ENCODE results near the gene MLH1.

Gene MLH1

DNA sequence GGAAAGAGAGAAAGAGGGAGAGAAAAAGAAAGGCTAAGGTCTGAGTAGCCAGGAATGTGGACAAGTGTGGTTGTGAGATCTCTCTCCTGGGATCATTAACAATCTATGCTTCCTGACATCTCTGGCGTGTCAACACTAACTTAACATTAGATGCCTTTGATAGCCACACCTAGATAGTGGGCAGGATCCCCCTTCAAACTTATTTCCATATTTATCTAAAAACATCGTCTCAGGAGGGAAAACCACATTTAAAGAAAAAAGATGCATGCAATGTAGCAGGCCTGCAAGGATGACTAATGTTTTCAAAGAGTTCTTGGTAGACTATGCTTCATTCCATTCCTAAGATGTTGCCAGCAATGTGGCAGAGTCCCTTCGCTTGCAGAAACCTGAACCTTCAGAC lies 80.9 kb downstream of the MLH1 start:
- no peak for DNase-seq (ENCODE audit: low spot score)
- TF ChIP-seq, protein P1, sequence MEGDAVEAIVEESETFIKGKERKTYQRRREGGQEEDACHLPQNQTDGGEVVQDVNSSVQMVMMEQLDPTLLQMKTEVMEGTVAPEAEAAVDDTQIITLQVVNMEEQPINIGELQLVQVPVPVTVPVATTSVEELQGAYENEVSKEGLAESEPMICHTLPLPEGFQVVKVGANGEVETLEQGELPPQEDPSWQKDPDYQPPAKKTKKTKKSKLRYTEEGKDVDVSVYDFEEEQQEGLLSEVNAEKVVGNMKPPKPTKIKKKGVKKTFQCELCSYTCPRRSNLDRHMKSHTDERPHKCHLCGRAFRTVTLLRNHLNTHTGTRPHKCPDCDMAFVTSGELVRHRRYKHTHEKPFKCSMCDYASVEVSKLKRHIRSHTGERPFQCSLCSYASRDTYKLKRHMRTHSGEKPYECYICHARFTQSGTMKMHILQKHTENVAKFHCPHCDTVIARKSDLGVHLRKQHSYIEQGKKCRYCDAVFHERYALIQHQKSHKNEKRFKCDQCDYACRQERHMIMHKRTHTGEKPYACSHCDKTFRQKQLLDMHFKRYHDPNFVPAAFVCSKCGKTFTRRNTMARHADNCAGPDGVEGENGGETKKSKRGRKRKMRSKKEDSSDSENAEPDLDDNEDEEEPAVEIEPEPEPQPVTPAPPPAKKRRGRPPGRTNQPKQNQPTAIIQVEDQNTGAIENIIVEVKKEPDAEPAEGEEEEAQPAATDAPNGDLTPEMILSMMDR (IDR thresholded peaks at IDR 0.05; ENCODE audit: extremely low read depth, missing control alignments) = no peak

DNA sequence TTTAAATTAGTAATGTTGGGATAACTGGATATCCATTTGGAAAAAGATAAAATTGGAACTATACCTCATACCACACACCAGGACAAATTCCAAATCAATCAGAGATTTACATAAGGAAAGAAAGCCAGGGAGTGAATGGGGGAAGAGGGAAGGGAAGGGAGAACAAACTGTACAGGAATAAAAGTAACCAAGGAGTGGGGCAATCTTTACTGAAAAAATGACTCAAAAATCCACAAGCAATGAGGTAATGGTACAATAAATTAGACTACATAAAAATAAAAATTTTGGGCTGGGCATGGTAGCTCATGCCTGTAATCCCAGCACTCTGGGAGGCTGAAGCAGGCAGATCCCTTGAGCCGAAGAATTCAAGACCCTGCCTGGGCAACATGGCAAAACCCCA lies 82.6 kb downstream of the MLH1 start:
- TF ChIP-seq, protein P1 (IDR thresholded peaks at IDR 0.05; ENCODE audit: extremely low read depth, missing control alignments) = no peak
- no peak for DNase-seq (ENCODE audit: low spot score)

DNA sequence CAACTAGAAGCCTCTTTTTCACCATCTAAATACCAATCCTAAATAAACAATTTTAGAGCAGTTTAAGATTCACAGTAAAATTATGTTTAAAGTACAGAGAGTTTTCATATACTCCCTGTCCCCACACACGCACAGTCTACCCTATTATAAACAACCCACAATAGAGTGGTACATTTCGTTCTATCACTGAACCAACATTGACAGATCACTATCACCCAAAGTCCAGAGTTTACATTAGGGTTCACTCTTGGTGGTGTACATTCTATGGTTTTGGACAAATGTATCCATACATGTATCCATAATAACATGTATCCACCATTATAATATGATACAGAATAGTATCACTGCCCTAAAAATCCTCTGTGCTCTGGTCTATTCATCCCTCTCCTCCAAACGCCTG lies 89.0 kb downstream of the MLH1 start:
- DNase-seq (ENCODE audit: low spot score) = no peak
- TF ChIP-seq, protein P1 (IDR thresholded peaks at IDR 0.05; ENCODE audit: extremely low read depth, missing control alignments) = no peak

DNA sequence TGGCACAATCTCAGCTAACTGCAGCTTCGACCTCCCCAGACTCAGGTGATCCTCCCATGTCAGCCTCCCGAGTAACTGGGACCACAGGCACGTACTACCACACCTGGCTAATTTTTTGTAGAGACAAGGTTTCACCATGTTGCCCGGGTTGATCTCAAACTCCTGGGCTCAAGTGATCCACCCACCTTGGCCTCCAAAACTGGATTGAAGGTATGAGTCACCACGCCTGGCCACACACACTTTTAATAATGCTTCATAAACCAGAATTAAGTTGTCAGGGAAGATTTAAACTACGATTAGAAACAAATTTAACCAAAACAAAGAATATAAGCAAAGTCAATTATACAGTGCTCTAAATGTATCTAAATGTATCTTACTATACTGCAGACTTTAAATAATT lies 93.6 kb downstream of the MLH1 start:
- DNase-seq (ENCODE audit: low spot score) = no peak
- TF ChIP-seq, protein P1 (IDR thresholded peaks at IDR 0.05; ENCODE audit: extremely low read depth, missing control alignments) = no peak

DNA sequence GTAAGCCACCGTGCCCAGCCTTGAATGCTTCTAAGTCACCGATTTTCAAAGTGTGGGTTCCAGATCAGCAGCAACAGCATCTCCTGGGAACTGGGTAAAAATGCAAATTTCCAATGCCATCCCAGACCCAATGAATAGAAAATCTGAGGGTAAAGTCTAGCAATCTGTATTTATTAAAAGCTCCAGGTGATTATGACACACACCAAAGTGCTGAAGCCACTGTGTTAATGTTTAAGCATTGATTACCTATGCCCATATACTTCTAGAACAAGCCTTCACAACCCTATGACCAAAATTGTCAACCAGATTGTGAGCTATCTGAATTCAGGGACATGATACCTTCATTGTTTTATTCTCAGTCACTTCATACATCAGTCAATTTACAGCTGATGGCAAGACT lies 94.6 kb downstream of the MLH1 start:
- DNase-seq (ENCODE audit: low spot score) = no peak
- TF ChIP-seq, protein P1 (IDR thresholded peaks at IDR 0.05; ENCODE audit: extremely low read depth, missing control alignments) = no peak

DNA sequence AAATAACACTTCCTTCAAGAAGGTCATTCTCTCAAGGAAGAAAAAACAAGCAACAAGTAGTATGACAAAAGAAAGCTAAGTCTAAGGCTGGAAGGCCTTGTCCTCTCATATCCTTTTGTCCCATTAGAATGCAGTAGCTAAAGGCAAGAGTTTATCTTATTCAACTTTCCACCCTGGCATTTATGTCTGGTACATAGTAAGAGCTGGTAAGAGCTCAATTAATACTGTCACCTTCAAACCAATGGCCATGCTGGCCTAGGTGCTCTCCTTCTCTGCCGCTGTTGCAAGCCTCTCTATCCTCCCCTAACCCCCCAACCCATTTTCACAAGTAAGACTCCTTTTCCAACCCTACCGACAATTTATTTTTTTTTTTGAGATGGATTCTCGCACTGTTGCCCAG lies 99.2 kb downstream of the MLH1 start:
- DNase-seq (ENCODE audit: low spot score) = no peak
- TF ChIP-seq, protein P1 (IDR thresholded peaks at IDR 0.05; ENCODE audit: extremely low read depth, missing control alignments) = no peak

DNA sequence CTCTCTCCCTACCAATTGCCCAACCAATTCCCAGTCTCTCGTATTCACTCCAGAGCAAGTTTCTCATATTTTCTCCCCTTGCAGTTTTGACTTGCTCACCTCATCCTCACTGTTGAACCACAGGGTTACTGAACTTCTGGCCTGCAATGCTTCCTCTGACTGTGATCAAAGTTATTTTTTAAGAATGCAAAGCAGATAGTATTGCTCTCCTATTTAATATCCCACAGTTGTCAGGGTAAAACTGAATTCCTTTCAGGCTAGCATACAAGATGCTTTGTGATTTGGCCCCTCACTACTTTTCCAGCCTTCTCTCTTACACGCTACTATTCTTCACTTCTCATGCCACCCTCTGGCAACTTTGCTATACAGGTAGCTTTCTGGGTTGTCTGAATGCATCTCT lies 100.2 kb downstream of the MLH1 start:
- DNase-seq (ENCODE audit: low spot score) = no peak
- TF ChIP-seq, protein P1 (IDR thresholded peaks at IDR 0.05; ENCODE audit: extremely low read depth, missing control alignments) = no peak
